ENCODE data around the gene IL4R. TPM values are rescaled to one million over a fixed set of nuclear protein-coding genes. Genes with fewer than 3 reads are reported as not detected.
"Not testable (repeated sequence)": the region's sequence is repeated elsewhere in the genome, so short reads cannot be mapped to it uniquely, and the experiment has no call there.

IL4R gene
- total RNA-seq, 1 donor from 2014 or later = 23.6 TPM

DNA sequence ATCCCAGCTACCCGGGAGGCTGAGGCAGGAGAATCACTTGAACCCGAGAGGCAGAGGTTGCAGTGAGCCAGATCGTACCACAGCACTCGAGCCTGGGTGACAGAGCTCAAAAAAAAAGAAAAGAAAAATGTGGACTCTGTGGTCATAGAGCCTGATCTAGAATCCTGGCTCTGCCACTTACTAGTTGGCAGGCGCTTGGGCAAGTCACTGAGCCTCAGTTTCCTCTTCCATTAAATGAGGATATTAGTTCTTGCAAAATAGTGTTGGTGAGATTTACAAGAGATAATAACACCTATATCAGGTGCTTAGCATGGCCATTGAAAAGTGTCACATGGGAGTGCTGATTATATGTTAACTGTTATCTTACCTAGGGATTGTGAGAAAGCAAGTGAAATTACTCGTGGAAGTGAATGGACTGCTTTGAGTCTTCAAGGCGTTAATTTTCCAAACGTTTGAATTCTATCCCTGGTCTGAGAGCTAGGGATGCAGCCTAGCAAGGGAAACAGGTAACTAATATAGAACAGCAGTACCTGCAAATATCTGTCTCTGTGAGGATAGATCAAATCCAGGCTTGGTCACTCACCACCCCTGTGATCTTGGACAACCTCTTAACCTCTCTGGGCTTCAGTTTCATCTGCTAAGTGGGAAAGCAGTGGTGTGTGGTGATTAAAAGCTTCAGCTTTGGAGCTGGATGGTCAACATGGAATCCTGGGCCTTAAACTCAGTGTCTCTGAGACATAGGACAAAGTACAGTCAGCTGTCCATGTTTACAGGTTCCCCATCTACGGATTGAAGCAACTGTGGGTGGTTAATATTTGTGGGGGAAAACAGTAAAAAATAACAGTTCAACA, 44.2 kb upstream of the IL4R start:
- TF ChIP-seq, protein P1, sequence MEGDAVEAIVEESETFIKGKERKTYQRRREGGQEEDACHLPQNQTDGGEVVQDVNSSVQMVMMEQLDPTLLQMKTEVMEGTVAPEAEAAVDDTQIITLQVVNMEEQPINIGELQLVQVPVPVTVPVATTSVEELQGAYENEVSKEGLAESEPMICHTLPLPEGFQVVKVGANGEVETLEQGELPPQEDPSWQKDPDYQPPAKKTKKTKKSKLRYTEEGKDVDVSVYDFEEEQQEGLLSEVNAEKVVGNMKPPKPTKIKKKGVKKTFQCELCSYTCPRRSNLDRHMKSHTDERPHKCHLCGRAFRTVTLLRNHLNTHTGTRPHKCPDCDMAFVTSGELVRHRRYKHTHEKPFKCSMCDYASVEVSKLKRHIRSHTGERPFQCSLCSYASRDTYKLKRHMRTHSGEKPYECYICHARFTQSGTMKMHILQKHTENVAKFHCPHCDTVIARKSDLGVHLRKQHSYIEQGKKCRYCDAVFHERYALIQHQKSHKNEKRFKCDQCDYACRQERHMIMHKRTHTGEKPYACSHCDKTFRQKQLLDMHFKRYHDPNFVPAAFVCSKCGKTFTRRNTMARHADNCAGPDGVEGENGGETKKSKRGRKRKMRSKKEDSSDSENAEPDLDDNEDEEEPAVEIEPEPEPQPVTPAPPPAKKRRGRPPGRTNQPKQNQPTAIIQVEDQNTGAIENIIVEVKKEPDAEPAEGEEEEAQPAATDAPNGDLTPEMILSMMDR (IDR thresholded peaks at IDR 0.05; ENCODE audit: unreplicated experiment) = no peak
- Mint-ChIP-seq H3K4me1 (ENCODE audit: low read depth) (peaks cover 5% of the 10 kb centered on the region), H3K9me3 (ENCODE audit: low read depth) (no peaks in the 10 kb centered on the region), H3K27me3 (no peaks in the 10 kb centered on the region), H3K36me3 (ENCODE audit: insufficient read depth) (no peaks in the 10 kb centered on the region), H3K4me3 (ENCODE audit: low read depth) (peak overlapping the region; percentile 84), H3K27ac (no peak overlapping the region)
- no peak for DNase-seq (ENCODE audit: low spot score, unreplicated experiment)

DNA sequence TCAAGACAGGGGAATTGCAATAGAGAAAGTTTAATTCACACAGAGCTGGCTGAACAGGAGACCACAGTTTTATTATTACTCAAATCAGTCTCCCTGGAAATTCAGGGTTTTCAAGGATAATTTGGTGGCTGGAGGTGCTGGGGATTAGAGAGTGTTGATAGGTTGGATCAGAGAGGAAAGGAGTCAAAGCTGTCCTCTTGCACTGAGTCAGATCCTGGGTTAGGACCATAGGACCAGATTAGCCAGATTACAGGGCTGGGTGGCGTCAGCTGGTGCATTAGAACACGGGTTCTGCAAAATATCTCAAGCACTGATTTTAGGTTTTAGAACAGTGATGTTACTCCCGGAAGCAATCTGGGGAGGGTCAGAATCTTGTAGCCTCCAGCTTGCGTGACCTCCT, 43.4 kb upstream of the IL4R start:
- H3K36me3 Mint-ChIP-seq (ENCODE audit: insufficient read depth) = no peaks in the 10 kb centered on the region
- no peak for DNase-seq (ENCODE audit: low spot score, unreplicated experiment)
- no peaks in the 10 kb centered on the region for H3K9me3 Mint-ChIP-seq (ENCODE audit: low read depth)
- H3K4me3 Mint-ChIP-seq (ENCODE audit: low read depth) = no peak overlapping the region
- H3K27me3 Mint-ChIP-seq = no peaks in the 10 kb centered on the region
- H3K4me1 Mint-ChIP-seq (ENCODE audit: low read depth) = peaks cover 5% of the 10 kb centered on the region
- TF ChIP-seq, protein P1 (IDR thresholded peaks at IDR 0.05; ENCODE audit: unreplicated experiment) = no peak
- no peak overlapping the region for H3K27ac Mint-ChIP-seq

DNA sequence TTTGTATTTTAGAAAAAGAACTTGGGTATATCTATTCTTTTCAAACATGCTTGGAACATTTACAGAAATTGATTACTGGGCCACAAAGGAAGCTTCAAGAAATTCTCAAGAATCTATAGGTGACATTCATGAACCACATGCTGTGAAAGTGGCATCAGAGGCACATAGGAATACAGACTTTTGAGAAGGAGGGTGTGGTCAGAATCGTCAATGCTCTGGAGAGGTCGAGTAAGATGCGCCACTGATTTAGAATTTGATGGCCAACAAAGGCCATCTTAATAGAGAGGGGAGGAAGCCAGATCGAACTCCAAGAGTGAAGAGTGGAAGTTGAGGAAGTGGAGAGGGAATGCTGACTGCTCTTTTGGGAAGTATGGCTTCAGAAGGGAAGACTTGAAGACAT, 41.7 kb upstream of the IL4R start:
- TF ChIP-seq, protein P1 (IDR thresholded peaks at IDR 0.05; ENCODE audit: unreplicated experiment) = no peak
- Mint-ChIP-seq H3K9me3 (ENCODE audit: low read depth) (no peaks in the 10 kb centered on the region), H3K27me3 (no peaks in the 10 kb centered on the region), H3K27ac (no peak overlapping the region), H3K4me3 (ENCODE audit: low read depth) (no peak overlapping the region), H3K36me3 (ENCODE audit: insufficient read depth) (no peaks in the 10 kb centered on the region), H3K4me1 (ENCODE audit: low read depth) (peaks cover 5% of the 10 kb centered on the region)
- DNase-seq (ENCODE audit: low spot score, unreplicated experiment) = no peak

DNA sequence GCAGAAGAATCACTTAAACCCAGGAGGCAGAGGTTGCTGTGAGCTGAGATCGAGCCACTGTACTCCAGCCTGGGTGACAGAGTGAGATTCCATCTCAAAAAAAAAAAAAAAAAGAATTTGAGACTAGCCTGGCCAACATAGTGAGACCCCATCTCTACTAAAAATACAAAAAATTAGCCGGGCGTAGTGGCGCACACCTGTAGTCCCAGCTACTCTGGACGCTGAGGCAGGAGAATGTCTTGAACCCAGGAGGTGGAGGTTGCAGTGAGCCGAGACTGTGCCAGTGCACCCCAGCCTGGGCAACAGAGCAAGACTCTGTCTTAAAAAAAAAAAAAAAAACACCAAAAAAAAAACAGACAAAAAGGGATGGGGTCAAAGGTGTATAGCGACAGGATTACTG, 41.1 kb upstream of the IL4R start:
- not testable (repeated sequence) for DNase-seq (ENCODE audit: low spot score, unreplicated experiment); H3K4me3 Mint-ChIP-seq (ENCODE audit: low read depth); H3K36me3 Mint-ChIP-seq (ENCODE audit: insufficient read depth)

DNA sequence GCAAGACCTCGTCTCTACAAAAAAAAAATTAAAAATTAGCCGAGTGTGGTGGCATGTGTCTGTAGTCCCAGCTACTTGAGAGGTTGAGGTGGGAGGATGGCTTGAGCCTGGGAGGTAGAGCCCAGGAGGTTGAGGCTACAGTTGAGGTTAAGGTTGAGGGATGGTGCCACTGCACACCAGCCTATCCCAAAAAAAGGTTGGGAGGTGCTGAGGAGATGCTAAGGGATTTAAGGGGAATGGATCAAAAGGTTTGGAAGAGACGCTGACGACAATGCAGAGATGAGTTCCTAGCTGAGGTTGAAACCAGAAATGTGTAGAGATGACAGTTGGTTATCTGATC, 40.5 kb upstream of the IL4R start:
- Mint-ChIP-seq H3K4me3 (ENCODE audit: low read depth) (no peak overlapping the region), H3K4me1 (ENCODE audit: low read depth) (peaks cover 1% of the 10 kb centered on the region), H3K27me3 (no peaks in the 10 kb centered on the region), H3K9me3 (ENCODE audit: low read depth) (no peaks in the 10 kb centered on the region), H3K36me3 (ENCODE audit: insufficient read depth) (no peaks in the 10 kb centered on the region), H3K27ac (no peak overlapping the region)
- TF ChIP-seq, protein P1 (IDR thresholded peaks at IDR 0.05; ENCODE audit: unreplicated experiment) = no peak
- no peak for DNase-seq (ENCODE audit: low spot score, unreplicated experiment)

More for the DNA sequence above, 41.1 kb upstream of the IL4R start:
- not testable (repeated sequence) for H3K27me3 Mint-ChIP-seq; H3K9me3 Mint-ChIP-seq (ENCODE audit: low read depth); H3K4me1 Mint-ChIP-seq (ENCODE audit: low read depth); H3K27ac Mint-ChIP-seq
